Activated CD8-positive, alpha-beta memory T cell treated with anti-CD3 and anti-CD28 coated beads, Interleukin-2, amount 10 ng/mL, durations not matched to agents 7 days and 5 days (primary cell): Measurements from ENCODE around the gene MUC5AC. TPM values are rescaled to one million over a fixed set of nuclear protein-coding genes. Genes with fewer than 3 reads are reported as not detected.
"Not testable (repeated sequence)": the region's sequence is repeated elsewhere in the genome, so short reads cannot be mapped to it uniquely, and the experiment has no call there.

Source experiments
- ATAC-seq: fragments of 150-1000 bp; cut with Tn5 transposase; one replicate; pipeline ENCODE4 v1.10.0; 2021; ENCODE audit warnings: moderate library complexity
- CTCF ChIA-PET: fragments of 350-600 bp; sonication (Branson Sonifier 250); formaldehyde crosslinking; loops from one replicate; lab custom pipeline; 2021; ENCODE audit warnings: antibody characterized with exemption; lab: Charles Lee
- DNase-seq: peaks from one replicate; pipeline ENCODE4 v3.0.0-alpha.2; 2020
- H3K27ac Mint-ChIP-seq: one replicate; pipeline ENCODE4 v1.8.0; 2021; ENCODE audit warnings: mild to moderate bottlenecking, mixed read lengths
- H3K27me3 Mint-ChIP-seq: one replicate; pipeline ENCODE4 v1.8.0; 2021; ENCODE audit warnings: mixed read lengths
- H3K36me3 Mint-ChIP-seq: one replicate; pipeline ENCODE4 v1.8.0; 2021; ENCODE audit warnings: mild to moderate bottlenecking, mixed read lengths
- H3K4me1 Mint-ChIP-seq: one replicate; pipeline ENCODE4 v1.8.0; 2021; ENCODE audit warnings: mixed read lengths
- H3K4me3 Mint-ChIP-seq: one replicate; pipeline ENCODE4 v1.8.0; 2021; ENCODE audit warnings: mild to moderate bottlenecking, moderate library complexity, mixed read lengths
- H3K9me3 Mint-ChIP-seq: one replicate; pipeline ENCODE4 v1.8.0; 2022; ENCODE audit warnings: low read depth, mixed read lengths
- total RNA-seq, 2 experiments: library from RNA; stranded (reverse); gene quantifications; one replicate each; pipeline ENCODE4 v1.2.3, GENCODE V29; 2021

Gene MUC5AC
- total RNA-seq, 2 experiments from 2014 or later = not detected

GRCh38 chr11:1167256-1167655, 9.5 kb downstream of the MUC5AC start:
- ATAC-seq = no peak
- no peak overlapping the region for H3K27ac Mint-ChIP-seq
- H3K9me3 Mint-ChIP-seq = peaks cover 8% of the 10 kb centered on the region
- CTCF ChIA-PET = no interaction called here
- H3K4me1 Mint-ChIP-seq = no peaks in the 10 kb centered on the region
- no peak overlapping the region for H3K4me3 Mint-ChIP-seq
- DNase-seq = no peak
- H3K27me3 Mint-ChIP-seq = no peaks in the 10 kb centered on the region
- no peaks in the 10 kb centered on the region for H3K36me3 Mint-ChIP-seq

DNA sequence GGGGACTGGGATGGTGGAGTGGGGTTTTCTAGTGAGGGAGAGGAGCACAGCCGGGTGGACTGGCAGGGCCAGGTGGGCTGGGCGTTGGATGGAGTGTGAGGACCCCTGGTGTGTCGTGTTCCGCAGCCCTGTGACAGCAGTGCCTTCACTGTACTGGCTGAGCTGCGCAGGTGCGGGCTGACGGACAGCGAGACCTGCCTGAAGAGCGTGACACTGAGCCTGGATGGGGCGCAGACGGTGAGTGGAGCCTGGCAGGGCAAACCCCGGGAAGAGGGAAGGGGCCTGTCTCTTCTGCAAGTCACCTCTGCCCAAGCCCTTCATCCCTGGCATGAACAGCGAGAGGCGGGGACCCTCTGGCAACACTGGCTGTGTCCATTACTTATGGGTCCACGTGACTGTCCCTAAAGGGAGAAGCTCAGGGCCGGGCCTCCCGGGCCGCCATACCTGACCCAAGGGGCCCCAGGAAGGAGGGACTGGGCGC, 10.0 kb downstream of the MUC5AC start:
- CTCF ChIA-PET = no interaction called here
- DNase-seq = no peak
- Mint-ChIP-seq H3K36me3 (no peaks in the 10 kb centered on the region), H3K4me3 (no peak overlapping the region), H3K9me3 (peaks cover 8% of the 10 kb centered on the region), H3K4me1 (no peaks in the 10 kb centered on the region), H3K27ac (no peak overlapping the region), H3K27me3 (no peaks in the 10 kb centered on the region)
- ATAC-seq = no peak

DNA sequence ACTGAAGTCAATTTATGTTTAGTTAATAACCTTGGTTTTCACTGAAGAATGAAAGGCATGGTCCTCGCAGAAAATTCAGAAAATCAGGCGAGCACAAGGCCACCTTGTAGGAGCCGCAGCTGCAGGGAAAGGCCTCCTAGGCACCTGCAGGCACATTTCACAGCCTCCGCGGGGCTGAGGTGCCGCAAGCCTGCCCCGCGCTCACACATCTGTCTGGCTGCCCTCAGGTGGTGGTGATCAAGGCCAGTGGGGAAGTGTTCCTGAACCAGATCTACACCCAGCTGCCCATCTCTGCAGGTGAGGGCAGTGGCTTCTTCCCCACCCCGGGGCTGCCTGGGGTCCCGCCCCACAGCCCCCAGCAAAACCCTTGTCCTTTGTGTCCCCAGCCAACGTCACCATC, 10.5 kb downstream of the MUC5AC start:
- Mint-ChIP-seq H3K36me3 (no peaks in the 10 kb centered on the region), H3K9me3 (peaks cover 8% of the 10 kb centered on the region), H3K4me1 (no peaks in the 10 kb centered on the region), H3K4me3 (no peak overlapping the region), H3K27me3 (no peaks in the 10 kb centered on the region), H3K27ac (no peak overlapping the region)
- DNase-seq (no peak), ATAC-seq (no peak)
- CTCF ChIA-PET = no interaction called here

GRCh38 chr11:1168721-1169161, 11.0 kb downstream of the MUC5AC start:
- CTCF ChIA-PET = no interaction called here
- H3K4me1 Mint-ChIP-seq = no peaks in the 10 kb centered on the region
- H3K4me3 Mint-ChIP-seq = no peak overlapping the region
- H3K9me3 Mint-ChIP-seq = peaks cover 8% of the 10 kb centered on the region
- no peaks in the 10 kb centered on the region for H3K27me3 Mint-ChIP-seq
- no peak for DNase-seq
- no peak overlapping the region for H3K27ac Mint-ChIP-seq
- no peaks in the 10 kb centered on the region for H3K36me3 Mint-ChIP-seq
- ATAC-seq = no peak

GRCh38 chr11:1171223-1171984, 13.7 kb downstream of the MUC5AC start:
- H3K27me3 Mint-ChIP-seq = no peaks in the 10 kb centered on the region
- CTCF ChIA-PET = no interaction called here
- no peak overlapping the region for H3K4me3 Mint-ChIP-seq

GRCh38 chr11:1171985-1172728, 14.4 kb downstream of the MUC5AC start:
- CTCF ChIA-PET = no interaction called here
- H3K27ac Mint-ChIP-seq = no peak overlapping the region
- ATAC-seq (no peak), DNase-seq (no peak)
- no peaks in the 10 kb centered on the region for H3K27me3 Mint-ChIP-seq
- no peaks in the 10 kb centered on the region for H3K4me1 Mint-ChIP-seq
- peaks cover 14% of the 10 kb centered on the region for H3K9me3 Mint-ChIP-seq
- peaks cover 2% of the 10 kb centered on the region for H3K36me3 Mint-ChIP-seq
- no peak overlapping the region for H3K4me3 Mint-ChIP-seq

More at GRCh38 chr11:1171223-1171984, 13.7 kb downstream of the MUC5AC start:
- no peak for DNase-seq
- Mint-ChIP-seq H3K9me3 (peaks cover 14% of the 10 kb centered on the region), H3K27ac (no peak overlapping the region), H3K4me1 (no peaks in the 10 kb centered on the region), H3K36me3 (peaks cover 2% of the 10 kb centered on the region)
- no peak for ATAC-seq

DNA sequence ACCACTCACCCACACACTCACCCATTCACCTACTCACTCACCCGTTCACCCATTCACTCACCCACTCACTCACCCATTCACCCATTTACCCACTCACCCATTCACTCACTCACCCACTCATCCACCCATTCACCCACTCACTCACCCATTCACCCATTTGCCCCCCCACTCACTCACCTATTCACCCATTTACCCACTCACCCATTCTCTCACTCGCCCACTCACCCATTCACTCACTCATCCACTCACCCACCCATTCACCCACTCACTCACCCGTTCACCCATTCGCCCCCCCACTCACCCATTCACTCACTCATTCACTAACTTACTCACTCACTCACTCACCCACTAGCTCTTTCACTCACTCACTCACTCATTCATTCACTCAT, 15.0 kb downstream of the MUC5AC start:
- Mint-ChIP-seq H3K27ac (no peak overlapping the region), H3K36me3 (peaks cover 2% of the 10 kb centered on the region), H3K9me3 (peaks cover 14% of the 10 kb centered on the region), H3K4me1 (no peaks in the 10 kb centered on the region), H3K27me3 (no peaks in the 10 kb centered on the region), H3K4me3 (no peak overlapping the region)
- DNase-seq (no peak), ATAC-seq (no peak)
- CTCF ChIA-PET = no interaction called here

GRCh38 chr11:1173396-1173795, 15.6 kb downstream of the MUC5AC start:
- DNase-seq, H3K27ac Mint-ChIP-seq, ATAC-seq, H3K27me3 Mint-ChIP-seq, H3K4me1 Mint-ChIP-seq, CTCF ChIA-PET, H3K4me3 Mint-ChIP-seq, H3K36me3 Mint-ChIP-seq: not testable (repeated sequence)
- H3K9me3 Mint-ChIP-seq = peaks cover 14% of the 10 kb centered on the region

DNA sequence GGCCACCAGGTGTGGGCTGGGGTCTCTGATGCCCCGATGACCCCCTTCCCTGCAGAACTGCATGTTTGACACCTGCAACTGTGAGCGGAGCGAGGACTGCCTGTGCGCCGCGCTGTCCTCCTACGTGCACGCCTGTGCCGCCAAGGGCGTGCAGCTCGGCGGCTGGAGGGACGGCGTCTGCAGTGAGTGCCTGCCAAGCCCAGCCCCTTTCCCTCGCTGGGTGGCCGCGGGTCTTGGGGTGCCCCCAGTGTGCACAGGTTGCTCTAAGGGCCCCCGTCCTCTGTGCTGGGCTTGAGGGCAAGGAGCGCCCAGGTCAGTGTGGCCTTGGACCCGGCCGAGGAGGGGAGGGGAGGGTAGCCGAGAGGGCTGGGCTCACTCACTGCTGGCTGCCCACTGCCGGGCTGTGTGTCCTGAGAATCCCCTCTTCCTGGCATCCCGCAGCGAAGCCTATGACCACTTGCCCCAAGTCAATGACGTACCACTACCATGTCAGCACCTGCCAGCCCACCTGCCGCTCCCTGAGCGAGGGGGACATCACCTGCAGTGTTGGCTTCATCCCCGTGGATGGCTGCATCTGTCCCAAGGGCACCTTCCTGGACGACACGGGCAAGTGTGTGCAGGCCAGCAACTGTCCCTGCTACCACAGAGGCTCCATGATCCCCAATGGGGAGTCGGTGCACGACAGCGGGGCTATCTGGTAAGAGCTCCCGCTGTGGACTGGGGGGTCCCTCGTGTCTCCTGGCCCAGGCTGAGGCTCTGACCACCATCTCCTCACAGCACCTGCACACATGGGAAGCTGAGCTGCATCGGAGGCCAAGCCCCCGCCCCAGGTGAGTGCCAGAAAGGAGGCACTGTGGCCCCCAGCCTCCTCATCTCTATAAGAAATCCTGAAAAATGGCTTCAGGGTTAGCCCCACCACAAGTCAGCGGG, 17.0 kb downstream of the MUC5AC start:
- Mint-ChIP-seq H3K4me3 (no peak overlapping the region), H3K36me3 (peaks cover 2% of the 10 kb centered on the region), H3K27ac (no peak overlapping the region), H3K4me1 (no peaks in the 10 kb centered on the region), H3K27me3 (no peaks in the 10 kb centered on the region), H3K9me3 (peaks cover 14% of the 10 kb centered on the region)
- CTCF ChIA-PET = no interaction called here
- DNase-seq (no peak), ATAC-seq (no peak)

GRCh38 chr11:1175461-1176223, 17.9 kb downstream of the MUC5AC start:
- no peak for DNase-seq
- no peak overlapping the region for H3K27ac Mint-ChIP-seq

GRCh38 chr11:1176224-1177019, 18.7 kb downstream of the MUC5AC start:
- Mint-ChIP-seq H3K27me3 (no peaks in the 10 kb centered on the region), H3K4me3 (no peak overlapping the region), H3K27ac (no peak overlapping the region), H3K4me1 (no peaks in the 10 kb centered on the region), H3K36me3 (peaks cover 2% of the 10 kb centered on the region), H3K9me3 (peaks cover 10% of the 10 kb centered on the region)
- DNase-seq (no peak), ATAC-seq (no peak)
- CTCF ChIA-PET = no interaction called here

More at GRCh38 chr11:1175461-1176223, 17.9 kb downstream of the MUC5AC start:
- H3K4me3 Mint-ChIP-seq = no peak overlapping the region
- H3K36me3 Mint-ChIP-seq = peaks cover 2% of the 10 kb centered on the region
- no peaks in the 10 kb centered on the region for H3K27me3 Mint-ChIP-seq
- peaks cover 14% of the 10 kb centered on the region for H3K9me3 Mint-ChIP-seq
- no peaks in the 10 kb centered on the region for H3K4me1 Mint-ChIP-seq
- no peak for ATAC-seq
- CTCF ChIA-PET = no interaction called here
